Upper lobe of left lung (tissue), 4 donors: ENCODE measurements around the gene MON1B.

Source experiments
- CTCF ChIP-seq, 6 experiments: fragments of 450-650 bp in 4 of 6; fragments of 200-600 bp in 2 of 6; sonication (generic) in 2 of 6; IDR thresholded peaks; one replicate each; pipeline ENCODE4 v1.5.1; 2016 to 2019; ENCODE audit warnings: antibody characterized with exemption in 6 of 6
- EP300 ChIP-seq, 4 donors: sonication (generic); formaldehyde crosslinking; IDR thresholded peaks; one replicate each; pipeline ENCODE4 v1.5.1; 2017; ENCODE audit warnings: antibody characterized with exemption in 4 of 4, control low read depth in 2 of 4
- POLR2A ChIP-seq, 4 donors: fragments of 450-650 bp; IDR thresholded peaks; one replicate each; pipeline ENCODE4 v1.5.1; 2016 to 2017; ENCODE audit warnings: antibody characterized with exemption in 4 of 4, mild to moderate bottlenecking in 2 of 4
- POLR2AphosphoS5 ChIP-seq, 2 donors: sonication (generic); formaldehyde crosslinking; IDR thresholded peaks; one replicate each; pipeline ENCODE4 v1.5.1; 2017; ENCODE audit warnings: antibody characterized with exemption in 2 of 2

DNA sequence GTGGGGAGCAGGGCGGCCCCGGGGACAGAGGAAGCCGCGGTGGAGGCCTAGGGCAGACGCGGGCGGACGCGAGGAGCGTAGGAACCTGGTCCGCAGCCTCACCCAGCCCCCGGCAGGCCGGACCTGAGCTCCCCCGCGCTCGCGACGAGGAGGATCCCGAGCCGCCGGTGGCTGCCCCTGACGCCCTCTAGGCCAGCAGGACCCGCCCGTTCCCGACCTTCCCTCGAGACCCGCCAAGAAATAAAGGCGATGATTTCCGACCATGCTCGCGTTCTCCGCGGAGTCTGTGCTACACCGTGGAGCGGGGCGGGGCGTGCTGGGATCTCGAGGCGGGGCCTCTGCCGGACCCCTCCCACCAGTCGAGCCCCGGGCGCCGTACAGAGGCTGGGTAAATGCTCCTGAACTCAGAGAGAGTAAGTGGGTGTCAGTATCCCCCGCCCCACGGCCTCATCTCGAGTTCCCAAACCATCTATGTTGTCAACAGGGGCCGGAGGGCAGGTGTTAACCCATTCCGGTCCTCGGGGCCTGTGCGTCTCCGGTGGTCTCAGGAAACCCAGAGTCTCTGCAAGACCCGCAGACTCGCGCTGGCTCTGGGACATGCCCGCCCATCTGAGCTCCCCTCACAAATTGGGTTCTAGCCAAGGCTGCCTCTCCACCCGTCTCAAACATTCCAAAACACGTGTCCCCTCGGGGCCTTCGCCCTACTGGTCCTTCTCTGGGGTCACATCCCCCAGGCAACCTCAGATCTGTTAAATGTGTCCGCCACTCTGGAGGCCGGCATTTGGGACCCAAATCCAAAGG is 22.0 kb downstream of the MON1B start:
- TF ChIP-seq CTCF (IDR thresholded peaks at IDR 0.05) (no peak), EP300 (IDR thresholded peaks at IDR 0.05) (no peak), POLR2A (IDR thresholded peaks at IDR 0.05) (no peak), POLR2AphosphoS5 (IDR thresholded peaks at IDR 0.05) (no peak)
